ENCODE data around the gene SEPTIN10. TPM values are rescaled to one million over a fixed set of nuclear protein-coding genes. Genes with fewer than 3 reads are reported as not detected.

Gene SEPTIN10
- total RNA-seq, 1 donor from 2014 or later, result 160 TPM

DNA sequence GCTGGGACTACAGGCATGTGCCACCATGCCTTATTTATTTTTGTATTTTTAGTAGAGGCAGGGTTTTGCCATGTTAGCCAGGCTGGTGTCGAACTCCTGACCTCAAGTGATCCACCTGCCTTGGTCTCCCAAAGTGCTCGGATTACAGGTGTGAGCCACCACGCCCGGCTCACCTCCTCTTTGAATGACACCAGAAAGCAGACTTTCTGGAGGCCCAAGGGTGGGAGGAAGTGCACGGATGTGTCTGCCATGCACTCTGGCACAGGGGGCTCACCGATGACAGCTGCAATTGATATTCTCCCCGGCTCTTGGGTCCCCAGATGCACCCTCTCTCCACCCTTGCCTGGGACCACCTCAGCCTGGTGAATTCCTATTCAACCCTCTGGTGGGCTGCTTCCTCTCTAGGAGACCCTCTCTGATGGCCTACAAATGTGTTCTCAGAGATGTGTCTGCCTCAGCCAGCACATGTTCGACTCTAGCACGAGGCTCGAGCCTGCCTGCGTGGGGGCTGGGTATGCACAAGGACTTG lies 87.3 kb downstream of the SEPTIN10 start:
- peaks cover 1% of the 10 kb centered on the region for H3K36me3 Mint-ChIP-seq
- H3K27me3 ChIP-seq, result no peaks in the 10 kb centered on the region
- H3K4me3 ChIP-seq, result no peak overlapping the region
- no peak overlapping the region for H2AFZ ChIP-seq (replicated peaks)
- H3K79me2 ChIP-seq (ENCODE audit: low read depth), result no peaks in the 10 kb centered on the region
- H3K4me2 ChIP-seq, result no peak overlapping the region
- H3K4me1 ChIP-seq, result peaks cover 13% of the 10 kb centered on the region
- H3K27ac ChIP-seq, result no peak overlapping the region
- no peaks in the 10 kb centered on the region for H3K9me3 ChIP-seq (ENCODE audit: low read depth)
- peak overlapping the region; percentile 60 for H3K27ac Mint-ChIP-seq
- peaks cover 1% of the 10 kb centered on the region for H3K9me3 Mint-ChIP-seq
- TF ChIP-seq EZH2phosphoT487 (IDR thresholded peaks at IDR 0.05) (no peak), EZH2 (IDR thresholded peaks at IDR 0.05) (no peak)
- TF ChIP-seq, protein P1, sequence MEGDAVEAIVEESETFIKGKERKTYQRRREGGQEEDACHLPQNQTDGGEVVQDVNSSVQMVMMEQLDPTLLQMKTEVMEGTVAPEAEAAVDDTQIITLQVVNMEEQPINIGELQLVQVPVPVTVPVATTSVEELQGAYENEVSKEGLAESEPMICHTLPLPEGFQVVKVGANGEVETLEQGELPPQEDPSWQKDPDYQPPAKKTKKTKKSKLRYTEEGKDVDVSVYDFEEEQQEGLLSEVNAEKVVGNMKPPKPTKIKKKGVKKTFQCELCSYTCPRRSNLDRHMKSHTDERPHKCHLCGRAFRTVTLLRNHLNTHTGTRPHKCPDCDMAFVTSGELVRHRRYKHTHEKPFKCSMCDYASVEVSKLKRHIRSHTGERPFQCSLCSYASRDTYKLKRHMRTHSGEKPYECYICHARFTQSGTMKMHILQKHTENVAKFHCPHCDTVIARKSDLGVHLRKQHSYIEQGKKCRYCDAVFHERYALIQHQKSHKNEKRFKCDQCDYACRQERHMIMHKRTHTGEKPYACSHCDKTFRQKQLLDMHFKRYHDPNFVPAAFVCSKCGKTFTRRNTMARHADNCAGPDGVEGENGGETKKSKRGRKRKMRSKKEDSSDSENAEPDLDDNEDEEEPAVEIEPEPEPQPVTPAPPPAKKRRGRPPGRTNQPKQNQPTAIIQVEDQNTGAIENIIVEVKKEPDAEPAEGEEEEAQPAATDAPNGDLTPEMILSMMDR (IDR thresholded peaks at IDR 0.05), result no peak
- no peaks in the 10 kb centered on the region for H3K36me3 ChIP-seq
- no peak overlapping the region for H3K9ac ChIP-seq
- no peak overlapping the region for H3K4me3 Mint-ChIP-seq
- no peaks in the 10 kb centered on the region for H3F3A ChIP-seq (ENCODE audit: low read depth)
- peaks cover 19% of the 10 kb centered on the region for H3K4me1 Mint-ChIP-seq
- H3K27me3 Mint-ChIP-seq (ENCODE audit: insufficient read depth, low read depth), result peaks cover 7% of the 10 kb centered on the region
- no peaks in the 10 kb centered on the region for H4K20me1 ChIP-seq (ENCODE audit: low read depth)
- no peak for DNase-seq (ENCODE audit: low spot score)

DNA sequence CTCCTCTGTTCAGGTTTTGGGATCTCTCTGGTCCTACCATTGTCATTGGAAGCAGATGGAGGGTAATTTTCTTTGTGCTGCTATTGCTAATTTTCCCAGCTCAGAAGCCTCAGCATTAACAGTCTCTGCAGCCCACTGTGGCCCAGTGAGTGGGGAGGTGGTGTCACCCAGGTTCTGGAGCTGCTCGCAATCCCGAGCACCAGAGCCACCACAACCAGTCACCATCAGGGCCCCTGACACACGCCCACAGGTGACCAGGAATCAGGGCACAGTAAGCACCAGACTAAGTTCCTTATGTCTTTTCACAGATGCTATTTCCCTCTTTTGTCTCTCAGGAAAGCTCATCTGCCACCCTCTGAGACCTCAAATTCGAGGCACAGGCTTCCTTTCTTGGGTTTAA lies 87.9 kb downstream of the SEPTIN10 start:
- Histone ChIP-seq H2AFZ (replicated peaks) (no peak overlapping the region), H3K79me2 (ENCODE audit: low read depth) (no peaks in the 10 kb centered on the region), H3K9me3 (ENCODE audit: low read depth) (no peaks in the 10 kb centered on the region), H3K27me3 (no peaks in the 10 kb centered on the region), H3K4me1 (peaks cover 13% of the 10 kb centered on the region), H3K27ac (no peak overlapping the region), H3K4me2 (no peak overlapping the region), H3K36me3 (no peaks in the 10 kb centered on the region), H3F3A (ENCODE audit: low read depth) (no peaks in the 10 kb centered on the region), H4K20me1 (ENCODE audit: low read depth) (no peaks in the 10 kb centered on the region), H3K9ac (no peak overlapping the region), H3K4me3 (no peak overlapping the region)
- peaks cover 21% of the 10 kb centered on the region for H3K4me1 Mint-ChIP-seq
- no peak overlapping the region for H3K4me3 Mint-ChIP-seq
- H3K27me3 Mint-ChIP-seq (ENCODE audit: insufficient read depth, low read depth), result peaks cover 9% of the 10 kb centered on the region
- H3K27ac Mint-ChIP-seq, result no peak overlapping the region
- peak; percentile 21 for DNase-seq (ENCODE audit: low spot score)
- TF ChIP-seq, protein P1 (IDR thresholded peaks at IDR 0.05), result no peak
- TF ChIP-seq EZH2phosphoT487 (IDR thresholded peaks at IDR 0.05) (no peak), EZH2 (IDR thresholded peaks at IDR 0.05) (no peak)
- H3K9me3 Mint-ChIP-seq, result peaks cover 2% of the 10 kb centered on the region
- peaks cover 1% of the 10 kb centered on the region for H3K36me3 Mint-ChIP-seq

DNA sequence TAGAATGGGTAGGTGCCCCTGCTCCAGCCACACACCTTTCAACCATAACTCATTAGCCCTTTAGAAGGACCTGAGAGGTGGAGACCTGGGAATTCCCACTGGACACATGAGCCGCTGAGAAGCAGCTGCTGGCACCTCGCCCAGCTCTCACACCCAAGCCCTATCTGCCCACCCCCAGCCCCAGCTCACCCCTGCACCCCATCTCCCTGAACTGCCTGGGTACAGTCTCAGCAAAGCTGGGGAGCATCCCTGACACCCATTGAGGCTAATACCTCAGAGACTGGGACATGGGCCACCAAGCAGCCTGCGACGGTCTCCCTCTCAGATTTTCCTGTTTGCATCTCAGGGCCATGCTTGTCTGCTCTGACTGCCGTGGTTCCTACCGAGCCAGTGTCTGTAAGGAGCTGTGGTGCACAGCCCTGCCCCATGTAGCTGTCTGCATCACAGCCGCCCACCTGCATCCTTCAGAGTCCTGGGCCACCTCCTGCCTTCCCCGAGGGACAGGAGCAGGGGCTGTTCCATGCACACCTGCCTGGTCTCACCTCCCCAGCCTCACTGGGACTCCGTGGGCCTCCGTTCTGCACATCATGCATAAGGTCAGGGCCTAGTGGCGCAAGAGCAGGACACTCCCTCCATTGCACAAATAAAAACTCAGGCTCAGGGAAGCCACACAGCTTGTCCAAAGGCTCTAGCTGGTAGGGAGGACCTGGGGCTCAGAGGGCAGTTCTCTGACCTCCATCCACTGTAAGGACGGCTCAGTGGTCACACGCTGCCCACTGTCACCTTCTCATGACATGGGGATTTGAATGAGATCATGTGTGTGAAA lies 90.0 kb downstream of the SEPTIN10 start:
- no peak overlapping the region for H2AFZ ChIP-seq (replicated peaks)
- Mint-ChIP-seq H3K9me3 (peaks cover 2% of the 10 kb centered on the region), H3K27ac (no peak overlapping the region), H3K36me3 (peaks cover 1% of the 10 kb centered on the region), H3K27me3 (ENCODE audit: insufficient read depth, low read depth) (peaks cover 4% of the 10 kb centered on the region), H3K4me3 (no peak overlapping the region), H3K4me1 (peaks cover 18% of the 10 kb centered on the region)
- H3K27me3 ChIP-seq, result no peaks in the 10 kb centered on the region
- no peaks in the 10 kb centered on the region for H3F3A ChIP-seq (ENCODE audit: low read depth)
- H3K36me3 ChIP-seq, result no peaks in the 10 kb centered on the region
- no peak for DNase-seq (ENCODE audit: low spot score)
- no peak overlapping the region for H3K4me2 ChIP-seq
- no peaks in the 10 kb centered on the region for H4K20me1 ChIP-seq (ENCODE audit: low read depth)
- no peak overlapping the region for H3K9ac ChIP-seq
- H3K79me2 ChIP-seq (ENCODE audit: low read depth), result no peaks in the 10 kb centered on the region
- H3K4me3 ChIP-seq, result no peak overlapping the region
- no peaks in the 10 kb centered on the region for H3K9me3 ChIP-seq (ENCODE audit: low read depth)
- TF ChIP-seq EZH2phosphoT487 (IDR thresholded peaks at IDR 0.05), result no peak
- TF ChIP-seq, protein P1 (IDR thresholded peaks at IDR 0.05), result no peak
- no peak for TF ChIP-seq EZH2 (IDR thresholded peaks at IDR 0.05)
- H3K27ac ChIP-seq, result no peak overlapping the region
- H3K4me1 ChIP-seq, result peaks cover 13% of the 10 kb centered on the region

Data from neural progenitor cell (in vitro differentiated cells).